GM20431 (cell line): ENCODE data around the gene SIGLEC1.

Source experiments
- in situ Hi-C: fragments of 300-500 bp; cut with MseI, MboI; formaldehyde crosslinking; loops from one replicate; pipeline ENCODE4 v1.15.0; 2020; ENCODE audit warnings: low sequenced_read_pairs; ENCODE audit not compliant: unreplicated experiment

Gene SIGLEC1

GRCh38 chr20:3702611-3703391 is 9.6 kb downstream of the SIGLEC1 start:
- in situ Hi-C loops: no loop called here

- in situ Hi-C loops: no loop called here
Observed at GRCh38 chr20:3701061-3701998, 11.1 kb downstream of the SIGLEC1 start.

GRCh38 chr20:3699037-3699436 is 13.4 kb downstream of the SIGLEC1 start:
- in situ Hi-C loops: no loop called here

- in situ Hi-C loops: no loop called here
Observed at GRCh38 chr20:3698591-3699001, 13.8 kb downstream of the SIGLEC1 start.

- in situ Hi-C loops: no loop called here
Observed at GRCh38 chr20:3697588-3698305, 14.7 kb downstream of the SIGLEC1 start.

GRCh38 chr20:3696745-3697587 is 15.4 kb downstream of the SIGLEC1 start:
- in situ Hi-C loops: no loop called here

- in situ Hi-C loops: no loop called here
Observed at GRCh38 chr20:3696200-3696599, 16.2 kb downstream of the SIGLEC1 start.

- in situ Hi-C loops: no loop called here
Observed at GRCh38 chr20:3694864-3695263, 17.5 kb downstream of the SIGLEC1 start.

- in situ Hi-C loops: no loop called here
Observed at GRCh38 chr20:3693376-3693775, 19.0 kb downstream of the SIGLEC1 start.

GRCh38 chr20:3692706-3693294 is 19.6 kb downstream of the SIGLEC1 start:
- in situ Hi-C loops: no loop called here

GRCh38 chr20:3691897-3692296 is 20.5 kb downstream of the SIGLEC1 start:
- in situ Hi-C loops: no loop called here

- in situ Hi-C loops: no loop called here
Observed at GRCh38 chr20:3691306-3691705, 21.1 kb downstream of the SIGLEC1 start.

- in situ Hi-C loops: no loop called here
Observed at GRCh38 chr20:3690413-3690812, 22.0 kb downstream of the SIGLEC1 start.

GRCh38 chr20:3689978-3690377 is 22.4 kb downstream of the SIGLEC1 start:
- in situ Hi-C loops: no loop called here

GRCh38 chr20:3687655-3688054 is 24.7 kb downstream of the SIGLEC1 start:
- in situ Hi-C loops: no loop called here

- in situ Hi-C loops: no loop called here
Observed at GRCh38 chr20:3686867-3687321, 25.5 kb downstream of the SIGLEC1 start.

GRCh38 chr20:3686421-3686820 is 26.0 kb downstream of the SIGLEC1 start:
- in situ Hi-C loops: no loop called here

- in situ Hi-C loops: no loop called here
Observed at GRCh38 chr20:3685341-3685740, 27.1 kb downstream of the SIGLEC1 start.
